HCT116 (cell line): ENCODE results near the gene PKMYT1. TPM values are rescaled to one million over a fixed set of nuclear protein-coding genes. Genes with fewer than 3 reads are reported as not detected.

ENCODE experiments used
- ATAC-seq: fragments of 200-7000 bp; cut with Tn5 transposase; 2 replicates; pipeline ENCODE4 v1.9.1; 2020; ENCODE audit warnings: mild to moderate bottlenecking, moderate library complexity
- BruUV-seq: library from RNA; stranded (reverse); fragments of 400-500 nt; replicated peaks from 2 replicates; lab custom pipeline; 2021; lab: Mats Ljungman, UMichigan
- CTCF ChIA-PET: fragments of 300-600 bp; sonication (Branson Sonifier 250); formaldehyde crosslinking; loops from one replicate; lab custom pipeline; 2021; ENCODE audit warnings: antibody characterized with exemption; lab: Charles Lee
- POLR2A ChIA-PET: fragments of 300-600, 350-600 bp; sonication (Branson Sonifier 250); formaldehyde crosslinking; loops from one replicate; lab custom pipeline; 2021; ENCODE audit warnings: antibody characterized with exemption; lab: Charles Lee
- RAD21 ChIA-PET, 2 experiments: fragments of 300-600 bp; sonication (Branson Sonifier 250); formaldehyde crosslinking; loops; one replicate each; lab custom pipeline; 2023; ENCODE audit warnings: low total read pairs in 2 of 2; ENCODE audit not compliant: uncharacterized antibody in 2 of 2, unreplicated experiment in 2 of 2, low non-redundant PET in 1 of 2; lab: Charles Lee
- DNase-seq: peaks from one replicate; pipeline ENCODE4 v3.0.0-alpha.2; 2010; ENCODE audit warnings: low read depth, low spot score
- H2AFZ ChIP-seq: fragments of 200-600 bp; shearing (Covaris generic), sonication (generic); 2 replicates; pipeline ENCODE4 v1.6.1; 2017; ENCODE audit warnings: low read depth, mixed run types, mixed read lengths, antibody characterized with exemption, low read length; ENCODE audit not compliant: poor library complexity, severe bottlenecking
- H3K27ac ChIP-seq: 2 replicates; pipeline ENCODE4 v1.5.1; 2012; ENCODE audit warnings: low read depth, low read length
- H3K27me3 ChIP-seq: fragments of 200-600 bp; sonication (generic); 2 replicates; pipeline ENCODE4 v1.6.1; 2016; ENCODE audit warnings: mixed run types, low read length, mixed read lengths; ENCODE audit not compliant: insufficient read depth
- H3K36me3 ChIP-seq, 2 experiments: fragments of 200-500 bp in 1 of 2; fragments of 200-600 bp in 1 of 2; sonication (Bioruptor generic) in 1 of 2; sonication (generic) in 1 of 2; 2 replicates each; pipeline versions ENCODE4 v1.5.1 to v1.6.1; 2014 to 2016; ENCODE audit warnings: low read length in 2 of 2, inconsistent platforms in 1 of 2, mixed read lengths in 1 of 2, mixed run types in 1 of 2; ENCODE audit not compliant: insufficient read depth in 2 of 2, control insufficient read depth in 1 of 2
- H3K4me1 ChIP-seq, 2 experiments: fragments of 200-600 bp in 1 of 2; sonication (generic) in 1 of 2; 2 replicates each; pipeline versions ENCODE4 v1.5.1 to v1.6.1; 2012 to 2017; ENCODE audit warnings: low read length in 2 of 2, inconsistent platforms in 1 of 2, mild to moderate bottlenecking in 1 of 2, mixed read lengths in 1 of 2, mixed run types in 1 of 2, moderate library complexity in 1 of 2; ENCODE audit not compliant: insufficient read depth in 2 of 2, control insufficient read depth in 1 of 2
- H3K4me2 ChIP-seq: fragments of 200-600 bp; sonication (generic); 2 replicates; pipeline ENCODE4 v1.6.1; 2017; ENCODE audit warnings: mixed run types, low read length, mixed read lengths
- H3K4me3 ChIP-seq, 2 experiments: fragments of 200-600 bp in 1 of 2; sonication (generic) in 1 of 2; replicated peaks in 1 of 2; 2 replicates each; pipeline ENCODE4 v1.5.1; 2011 to 2016; ENCODE audit warnings: low read length in 2 of 2, control low read depth in 1 of 2, low read depth in 1 of 2, mild to moderate bottlenecking in 1 of 2, mixed read lengths in 1 of 2, mixed run types in 1 of 2
- H3K79me2 ChIP-seq: fragments of 200-600 bp; sonication (generic); 2 replicates; pipeline ENCODE4 v1.6.1; 2017; ENCODE audit warnings: mild to moderate bottlenecking, mixed run types, low read length, moderate library complexity, mixed read lengths; ENCODE audit not compliant: insufficient read depth
- H3K9ac ChIP-seq: fragments of 200-600 bp; sonication (generic); 2 replicates; pipeline ENCODE4 v1.6.1; 2016; ENCODE audit warnings: low read length, mixed read lengths
- H3K9me2 ChIP-seq: fragments of 200-600 bp; sonication (generic), shearing (Covaris generic); 2 replicates; pipeline ENCODE4 v1.6.1; 2017; ENCODE audit warnings: mixed run types, mild to moderate bottlenecking, moderate library complexity; ENCODE audit not compliant: insufficient read depth
- H3K9me3 ChIP-seq, 2 experiments: fragments of 200-500 bp in 1 of 2; fragments of 200-600 bp in 1 of 2; sonication (Bioruptor generic) in 1 of 2; sonication (generic) in 1 of 2; 2 replicates each; pipeline ENCODE4 v1.6.1; 2014 to 2017; ENCODE audit warnings: low read length in 2 of 2, mixed read lengths in 2 of 2, inconsistent platforms in 1 of 2, low read depth in 1 of 2, mild to moderate bottlenecking in 1 of 2, mixed run types in 1 of 2, moderate library complexity in 1 of 2; ENCODE audit not compliant: control insufficient read depth in 1 of 2, insufficient read depth in 1 of 2
- H4K20me1 ChIP-seq: fragments of 200-600 bp; sonication (generic), shearing (Covaris generic); 2 replicates; pipeline ENCODE4 v1.6.1; 2017; ENCODE audit warnings: mixed run types, mild to moderate bottlenecking, moderate library complexity; ENCODE audit not compliant: insufficient read depth
- ELF1 ChIP-seq: IDR thresholded peaks from 2 replicates; pipeline ENCODE4 v1.6.1; 2012; ENCODE audit warnings: low read depth, borderline replicate concordance
- EZH2phosphoT487 ChIP-seq: fragments of 200-600 bp; IDR thresholded peaks from 2 replicates; pipeline ENCODE4 v1.6.1; 2018; ENCODE audit warnings: antibody characterized with exemption, borderline replicate concordance
- POLR2A ChIP-seq: IDR thresholded peaks from 2 replicates; pipeline ENCODE4 v1.7.0; 2011; ENCODE audit warnings: borderline replicate concordance; ENCODE audit not compliant: insufficient read depth, insufficient read length; ENCODE audit errors: extremely low read depth
- POLR2AphosphoS5 ChIP-seq: IDR thresholded peaks from 2 replicates; pipeline ENCODE4 v1.6.1; 2011; ENCODE audit warnings: mild to moderate bottlenecking, low read depth, low read length, moderate library complexity
- RAD21 ChIP-seq: IDR thresholded peaks from 2 replicates; pipeline ENCODE4 v1.6.1; 2012; ENCODE audit warnings: low read depth, mild to moderate bottlenecking
- SP1 ChIP-seq: IDR thresholded peaks from 2 replicates; pipeline ENCODE4 v1.6.1; 2012; ENCODE audit warnings: low read depth
- SRF ChIP-seq: IDR thresholded peaks from 2 replicates; pipeline ENCODE4 v1.6.1; 2012; ENCODE audit warnings: low read depth
- YY1 ChIP-seq: IDR thresholded peaks from 2 replicates; pipeline ENCODE4 v1.6.1; 2011; ENCODE audit warnings: low read length, low read depth, moderate library complexity, mild to moderate bottlenecking; ENCODE audit not compliant: insufficient replicate concordance; ENCODE audit errors: extremely low read depth
- ZFX ChIP-seq: fragments of 450-650 bp; IDR thresholded peaks from 2 replicates; pipeline ENCODE4 v1.6.1; 2017
- ZNF274 ChIP-seq: fragments of 200-500 bp; sonication (Bioruptor generic); IDR thresholded peaks from 2 replicates; pipeline ENCODE4 v1.6.1; 2014; ENCODE audit warnings: mild to moderate bottlenecking, low read depth, low read length, inconsistent platforms
- intact Hi-C: fragments of 100-400 bp; cut with micrococcal nuclease; formaldehyde crosslinking; loops from 2 replicates; pipeline ENCODE4 v1.10.0; 2022
- total RNA-seq: library from RNA; stranded (reverse); gene quantifications from one replicate; pipeline ENCODE4 v1.2.1, GENCODE V29; 2021; ENCODE audit not compliant: unreplicated experiment
- TF ChIP-seq, protein P1 (sequence below): IDR thresholded peaks from 2 replicates; pipeline ENCODE4 v1.6.1; 2012
- TF ChIP-seq, protein P2 (sequence below): IDR thresholded peaks from 2 replicates; pipeline ENCODE4 v1.6.1; 2011; ENCODE audit warnings: mild to moderate bottlenecking, low read length, moderate library complexity; ENCODE audit not compliant: insufficient replicate concordance; ENCODE audit errors: extremely low read depth

Gene PKMYT1
- total RNA-seq, 1 experiment from 2014 or later = 104 TPM

DNA sequence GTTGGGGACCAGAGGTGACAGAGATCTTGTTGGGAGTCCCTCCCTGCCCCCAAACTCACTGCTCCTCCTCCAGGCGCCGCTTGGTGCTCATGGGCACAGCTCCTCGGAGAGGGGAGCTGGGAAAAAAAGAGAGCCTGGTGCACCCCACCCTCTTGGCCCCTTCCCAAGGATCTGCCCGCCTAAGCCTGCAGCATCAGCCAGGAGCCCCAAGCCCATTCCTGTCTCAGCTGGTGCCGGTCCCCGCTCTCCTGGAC is 43.1 kb upstream of the PKMYT1 start:
- ChIA-PET CTCF (interaction anchor here (1.1 to 6.1 kb wide), 5 partner anchors 8 to 19 kb away, joined by 3 to 39 read pairs (median 4); partner anchors contain the start of gene CLDN9), RAD21 (interaction anchor here in 1 of 2 experiments (1.0 kb wide), 1 partner anchor 20 kb away, joined by 3 read pairs; no protein-coding TSS in a partner anchor), POLR2A (interaction anchor here (0.7 to 8.2 kb wide), 11 partner anchors 8 to 868 kb away, joined by 3 to 188 read pairs (median 6); partner anchors contain the start of genes KREMEN2, TRAF7 and ZNF213)
- Histone ChIP-seq H3K36me3 (peaks cover 8 to 32% of the 10 kb centered on the region in 2 experiments; a peak in 2 of 4 replicates), H3K4me2 (peak overlapping the region; percentile 86), H2AFZ (no peak overlapping the region), H3K27me3 (no peaks in the 10 kb centered on the region), H3K79me2 (peaks cover 26% of the 10 kb centered on the region; the same call in 1 of the 2 replicates), H3K9ac (peak overlapping the region; percentile 99), H3K9me2 (no peaks in the 10 kb centered on the region), H3K4me3 (peak overlapping the region; percentile 94 to 95), H3K4me1 (peaks cover 26 to 64% of the 10 kb centered on the region in 2 experiments), H3K27ac (peak overlapping the region; percentile 100), H3K9me3 (no peaks in the 10 kb centered on the region), H4K20me1 (no peaks in the 10 kb centered on the region)
- DNase-seq = peak; percentile 73
- ATAC-seq = peak; percentile 23
- BruUV-seq = no TSS peak
- TF ChIP-seq YY1 = no peak
- TF ChIP-seq, protein P1, sequence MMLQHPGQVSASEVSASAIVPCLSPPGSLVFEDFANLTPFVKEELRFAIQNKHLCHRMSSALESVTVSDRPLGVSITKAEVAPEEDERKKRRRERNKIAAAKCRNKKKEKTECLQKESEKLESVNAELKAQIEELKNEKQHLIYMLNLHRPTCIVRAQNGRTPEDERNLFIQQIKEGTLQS = no peak
- no peak for TF ChIP-seq EZH2phosphoT487
- TF ChIP-seq ZNF274 = no peak
- TF ChIP-seq POLR2A = no peak
- no peak; the same call in none of the 2 replicates for TF ChIP-seq POLR2AphosphoS5
- no peak for TF ChIP-seq SRF
- no peak for TF ChIP-seq RAD21
- no peak for TF ChIP-seq ELF1
- no peak for TF ChIP-seq SP1
- TF ChIP-seq, protein P2, sequence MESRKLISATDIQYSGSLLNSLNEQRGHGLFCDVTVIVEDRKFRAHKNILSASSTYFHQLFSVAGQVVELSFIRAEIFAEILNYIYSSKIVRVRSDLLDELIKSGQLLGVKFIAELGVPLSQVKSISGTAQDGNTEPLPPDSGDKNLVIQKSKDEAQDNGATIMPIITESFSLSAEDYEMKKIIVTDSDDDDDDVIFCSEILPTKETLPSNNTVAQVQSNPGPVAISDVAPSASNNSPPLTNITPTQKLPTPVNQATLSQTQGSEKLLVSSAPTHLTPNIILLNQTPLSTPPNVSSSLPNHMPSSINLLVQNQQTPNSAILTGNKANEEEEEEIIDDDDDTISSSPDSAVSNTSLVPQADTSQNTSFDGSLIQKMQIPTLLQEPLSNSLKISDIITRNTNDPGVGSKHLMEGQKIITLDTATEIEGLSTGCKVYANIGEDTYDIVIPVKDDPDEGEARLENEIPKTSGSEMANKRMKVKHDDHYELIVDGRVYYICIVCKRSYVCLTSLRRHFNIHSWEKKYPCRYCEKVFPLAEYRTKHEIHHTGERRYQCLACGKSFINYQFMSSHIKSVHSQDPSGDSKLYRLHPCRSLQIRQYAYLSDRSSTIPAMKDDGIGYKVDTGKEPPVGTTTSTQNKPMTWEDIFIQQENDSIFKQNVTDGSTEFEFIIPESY = no peak
- no peak for TF ChIP-seq ZFX
- intact Hi-C loops = loop anchor here (5.0 kb wide), 2 partner anchors 41 to 866 kb away; partner anchors contain the start of genes PKMYT1 and TRAF7
